Liver (tissue), 9 donors: ENCODE results near the gene PHLDB3. TPM values are rescaled to one million over a fixed set of nuclear protein-coding genes. Genes with fewer than 3 reads are reported as not detected.

Experiments used
- DNase-seq: peaks from one replicate; pipeline ENCODE4 v3.0.0-alpha.2; 2017; ENCODE audit warnings: low spot score
- H3K27ac ChIP-seq, 2 donors: one replicate each; pipeline ENCODE4 v1.7.0; 2013; ENCODE audit warnings: inconsistent platforms in 2 of 2, low read length in 2 of 2, control low read depth in 1 of 2, low read depth in 1 of 2, mild to moderate bottlenecking in 1 of 2
- H3K27me3 ChIP-seq, 4 donors: one replicate each; pipeline versions ENCODE4 v1.6.1 to v1.7.0; 2013; ENCODE audit warnings: low read length in 3 of 4, inconsistent platforms in 1 of 4, mild to moderate bottlenecking in 1 of 4, moderate library complexity in 1 of 4; ENCODE audit not compliant: control insufficient read depth in 4 of 4, insufficient read depth in 4 of 4
- H3K36me3 ChIP-seq, 4 donors: one replicate each; pipeline versions ENCODE4 v1.6.1 to v1.7.0; 2013; ENCODE audit warnings: low read length in 3 of 4, mild to moderate bottlenecking in 3 of 4, low read depth in 1 of 4, moderate library complexity in 1 of 4; ENCODE audit not compliant: control insufficient read depth in 4 of 4, insufficient read depth in 3 of 4
- H3K4me1 ChIP-seq, 4 donors: one replicate each; pipeline versions ENCODE4 v1.6.1 to v1.7.0; 2013; ENCODE audit warnings: low read length in 3 of 4, mild to moderate bottlenecking in 3 of 4, moderate library complexity in 1 of 4; ENCODE audit not compliant: control insufficient read depth in 4 of 4, insufficient read depth in 4 of 4
- H3K4me3 ChIP-seq, 3 donors: one replicate each; pipeline versions ENCODE4 v1.6.1 to v1.7.0; 2013; ENCODE audit warnings: low read length in 3 of 3, control low read depth in 1 of 3, low read depth in 1 of 3, mild to moderate bottlenecking in 1 of 3
- H3K9ac ChIP-seq, 2 donors: one replicate each; pipeline ENCODE4 v1.7.0; 2013; ENCODE audit warnings: low read length in 2 of 2, mild to moderate bottlenecking in 2 of 2, moderate library complexity in 2 of 2, control low read depth in 1 of 2, low read depth in 1 of 2
- H3K9me3 ChIP-seq, 4 donors: one replicate each; pipeline versions ENCODE4 v1.6.1 to v1.7.0; 2013; ENCODE audit warnings: low read length in 3 of 4; ENCODE audit not compliant: control insufficient read depth in 4 of 4
- CTCF ChIP-seq: fragments of 150-350 bp; IDR thresholded peaks from 2 replicates; pipeline ENCODE4 v1.5.1; 2017; ENCODE audit warnings: improper control_type of control experiment, low read depth, low read length; ENCODE audit not compliant: missing input control
- EGR1 ChIP-seq, 2 donors: IDR thresholded peaks; 2 replicates each; pipeline ENCODE4 v1.6.1; 2016 to 2018; ENCODE audit warnings: antibody characterized with exemption in 2 of 2, low read depth in 2 of 2
- GABPA ChIP-seq, 2 donors: IDR thresholded peaks in 1 of 2; conservative IDR thresholded peaks in 1 of 2; 2 replicates each; pipeline ENCODE4 v1.6.1; 2016; ENCODE audit warnings: antibody characterized with exemption in 2 of 2, mild to moderate bottlenecking in 1 of 2, moderate library complexity in 1 of 2
- HNF4A ChIP-seq, 2 donors: conservative IDR thresholded peaks; 2 replicates each; pipeline ENCODE4 v1.6.1; 2016; ENCODE audit warnings: antibody characterized with exemption in 2 of 2, mild to moderate bottlenecking in 2 of 2
- HNF4G ChIP-seq: IDR thresholded peaks from 2 replicates; pipeline ENCODE4 v1.6.1; 2016; ENCODE audit warnings: antibody characterized with exemption
- JUND ChIP-seq, 2 donors: IDR thresholded peaks; 2 replicates each; pipeline ENCODE4 v1.6.1; 2016; ENCODE audit warnings: antibody characterized with exemption in 2 of 2
- MAX ChIP-seq: IDR thresholded peaks from 2 replicates; pipeline ENCODE4 v1.6.1; 2016; ENCODE audit warnings: antibody characterized with exemption
- NR2F2 ChIP-seq: IDR thresholded peaks from 2 replicates; pipeline ENCODE4 v1.6.1; 2016; ENCODE audit warnings: antibody characterized with exemption
- REST ChIP-seq: IDR thresholded peaks from 2 replicates; pipeline ENCODE4 v1.6.1; 2016; ENCODE audit warnings: antibody characterized with exemption, mild to moderate bottlenecking
- RXRA ChIP-seq, 2 donors: IDR thresholded peaks; 2 replicates each; pipeline ENCODE4 v1.6.1; 2017 to 2018; ENCODE audit warnings: antibody characterized with exemption in 2 of 2, mild to moderate bottlenecking in 1 of 2
- SP1 ChIP-seq: IDR thresholded peaks from 2 replicates; pipeline ENCODE4 v1.6.1; 2018; ENCODE audit warnings: antibody characterized with exemption, mild to moderate bottlenecking
- TAF1 ChIP-seq: conservative IDR thresholded peaks from 2 replicates; pipeline ENCODE4 v1.6.1; 2016; ENCODE audit warnings: antibody characterized with exemption, mild to moderate bottlenecking
- YY1 ChIP-seq: IDR thresholded peaks from 2 replicates; pipeline ENCODE4 v1.6.1; 2016; ENCODE audit warnings: antibody characterized with exemption, mild to moderate bottlenecking
- ZBTB33 ChIP-seq: IDR thresholded peaks from 2 replicates; pipeline ENCODE4 v1.6.1; 2016; ENCODE audit warnings: antibody characterized with exemption
- WGBS: extraction: QIAGEN DNeasy Blood & Tissue Kit; methylation state at CpG from one replicate; pipeline ENCODE4 v1.1.7; 2013; 5-methylcytosine and 5-hydroxymethylcytosine counted together
- polyA plus RNA-seq, 2 donors: library from polyadenylated mRNA; stranded (reverse) in 1 of 2; unstranded in 1 of 2; fragments of 200-250 nt in 1 of 2; fragments of >200 nt in 1 of 2; fragmentation: Nextera tagmentation in 1 of 2; extraction: Ambion mirVana in 1 of 2; gene quantifications; one replicate each; pipeline versions ENCODE4 v1.2.1 to v1.2.3, GENCODE V29; 2013 to 2015
- total RNA-seq, 2 donors: library from RNA; depleted of rRNA; stranded (reverse); fragments of >200 nt; gene quantifications; one replicate each; pipeline ENCODE4 v1.2.3, GENCODE V29; 2014
- donor health status: healthy.
- donor health status: healthy.
- donor health status: healthy.
- donor health status: healthy.
- donor health status: healthy.

Gene PHLDB3
- total and polyA plus RNA-seq, 4 donors = 10.6 to 18.2 (median 11.7) TPM

- WGBS = 40% methylated on average over 10 of the region's 10 CpGs
These were observed 49.0 kb downstream of the PHLDB3 start for GRCh38 chr19:43455321-43456113.

GRCh38 chr19:43454031-43454430, 50.5 kb downstream of the PHLDB3 start:
- Histone ChIP-seq H3K9ac (no peak overlapping the region), H3K27me3 (no peaks in the 10 kb centered on the region), H3K36me3 (no peaks in the 10 kb centered on the region), H3K9me3 (no peaks in the 10 kb centered on the region), H3K4me1 (peaks cover 2 to 8% (median 5%) of the 10 kb centered on the region in 4 donors), H3K4me3 (no peak overlapping the region), H3K27ac (no peak overlapping the region)
- TF ChIP-seq REST (no peak), JUND (IDR thresholded peaks at IDR 0.05) (no peak), EGR1 (IDR thresholded peaks at IDR 0.05; ENCODE audit: low read depth in 2 of 2) (no peak), SP1 (no peak), NR2F2 (no peak), RXRA (IDR thresholded peaks at IDR 0.05) (no peak), MAX (no peak), HNF4G (no peak), CTCF (no peak), ZBTB33 (no peak), GABPA (IDR thresholded peaks at IDR 0.05 in 1 of 2, conservative IDR thresholded peaks at IDR 0.05 in 1 of 2) (no peak), YY1 (no peak)
- no peak for DNase-seq
- WGBS = 83% methylated on average over 2 of the region's 2 CpGs

More at GRCh38 chr19:43455321-43456113, 49.0 kb downstream of the PHLDB3 start:
- Histone ChIP-seq H3K9ac (no peak overlapping the region), H3K36me3 (no peaks in the 10 kb centered on the region), H3K4me1 (peaks cover 2 to 8% (median 5%) of the 10 kb centered on the region in 4 donors), H3K27ac (no peak overlapping the region), H3K4me3 (no peak overlapping the region), H3K27me3 (no peaks in the 10 kb centered on the region), H3K9me3 (no peaks in the 10 kb centered on the region)
- no peak for DNase-seq
- TF ChIP-seq TAF1 (no peak), MAX (no peak), EGR1 (IDR thresholded peaks at IDR 0.05; ENCODE audit: low read depth in 2 of 2) (no peak), HNF4A (conservative IDR thresholded peaks at IDR 0.05) (peak in 1 of 2 donors; percentile 19)
